ENCODE measurements around the gene HS3ST4.

The HS3ST4 gene

DNA sequence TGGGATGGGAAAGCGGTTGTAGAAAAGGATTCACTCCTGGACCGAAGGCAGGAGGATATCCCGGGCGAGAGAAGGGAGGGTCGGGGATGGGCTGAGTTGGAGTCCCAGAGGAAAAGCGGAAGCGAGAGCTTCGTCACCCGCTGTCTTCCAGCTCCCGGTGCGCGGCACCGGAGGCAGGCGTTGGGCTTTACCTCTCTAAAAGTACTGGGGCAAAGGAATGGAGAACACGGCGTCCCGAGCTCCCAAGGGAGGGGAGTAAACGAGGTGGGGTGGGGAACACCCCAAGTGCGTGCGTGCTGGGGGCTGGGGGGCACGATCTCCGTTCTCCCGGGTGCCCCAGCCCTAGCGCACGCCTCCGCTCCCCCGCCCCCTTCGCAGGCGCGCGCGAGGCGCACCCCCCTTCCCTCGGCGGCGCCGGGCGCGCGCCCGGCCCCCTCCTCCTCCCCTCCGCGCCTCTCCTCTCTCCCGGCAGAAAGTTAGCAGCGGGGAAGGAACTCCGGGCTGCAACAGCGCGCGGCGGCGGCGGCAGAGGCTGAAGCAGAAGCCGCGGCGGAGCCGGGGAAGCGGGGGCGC, at the start of gene HS3ST4:
Gene HS3ST4, plus strand, starts transcription at position 441 of the 573 bp plus-strand sequence.
- Histone ChIP-seq H3K4me2 (ENCODE audit: low read length) (peak within 1 kb of the TSS; percentile 53), H3K9ac (no peak within 1 kb of the TSS), H3K4me1 (peaks cover 10% of the 10 kb centered on the region), H3K4me3 (ENCODE audit: low read depth, low read length) (peak within 1 kb of the TSS; percentile 42), H3K27ac (peak within 1 kb of the TSS; percentile 34), H2AFZ (peak within 1 kb of the TSS; percentile 74), H3K36me3 (ENCODE audit: control insufficient read depth, insufficient read depth, low read length) (no peaks in the 10 kb centered on the region), H3K79me2 (no peaks in the 10 kb centered on the region), H3K27me3 (ENCODE audit: control insufficient read depth, insufficient read depth, low read length) (no peaks in the 10 kb centered on the region), H3K9me3 (ENCODE audit: control insufficient read depth, low read length) (no peaks in the 10 kb centered on the region)
- TF ChIP-seq, protein P1, sequence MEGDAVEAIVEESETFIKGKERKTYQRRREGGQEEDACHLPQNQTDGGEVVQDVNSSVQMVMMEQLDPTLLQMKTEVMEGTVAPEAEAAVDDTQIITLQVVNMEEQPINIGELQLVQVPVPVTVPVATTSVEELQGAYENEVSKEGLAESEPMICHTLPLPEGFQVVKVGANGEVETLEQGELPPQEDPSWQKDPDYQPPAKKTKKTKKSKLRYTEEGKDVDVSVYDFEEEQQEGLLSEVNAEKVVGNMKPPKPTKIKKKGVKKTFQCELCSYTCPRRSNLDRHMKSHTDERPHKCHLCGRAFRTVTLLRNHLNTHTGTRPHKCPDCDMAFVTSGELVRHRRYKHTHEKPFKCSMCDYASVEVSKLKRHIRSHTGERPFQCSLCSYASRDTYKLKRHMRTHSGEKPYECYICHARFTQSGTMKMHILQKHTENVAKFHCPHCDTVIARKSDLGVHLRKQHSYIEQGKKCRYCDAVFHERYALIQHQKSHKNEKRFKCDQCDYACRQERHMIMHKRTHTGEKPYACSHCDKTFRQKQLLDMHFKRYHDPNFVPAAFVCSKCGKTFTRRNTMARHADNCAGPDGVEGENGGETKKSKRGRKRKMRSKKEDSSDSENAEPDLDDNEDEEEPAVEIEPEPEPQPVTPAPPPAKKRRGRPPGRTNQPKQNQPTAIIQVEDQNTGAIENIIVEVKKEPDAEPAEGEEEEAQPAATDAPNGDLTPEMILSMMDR (IDR thresholded peaks at IDR 0.05), result no peak

DNA sequence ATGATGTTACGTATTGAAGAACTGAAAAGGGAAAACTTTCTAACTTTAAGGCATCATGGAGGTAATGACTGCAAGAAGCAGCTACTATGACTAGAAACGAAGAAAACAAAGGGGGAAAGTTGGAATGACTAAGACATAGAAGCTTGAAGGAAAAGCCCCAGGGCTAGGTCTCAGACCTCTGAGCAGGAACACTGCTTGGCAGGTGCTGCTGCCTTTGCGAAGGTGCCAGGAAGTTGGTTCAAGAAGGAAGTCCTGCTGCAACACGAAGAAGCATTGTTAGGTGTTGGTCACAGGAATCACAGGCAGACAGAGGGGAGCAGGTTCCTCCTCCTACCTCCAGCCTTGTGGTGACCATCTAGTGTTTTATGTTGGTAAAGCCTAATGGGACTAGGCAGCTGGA, 48.1 kb upstream of the HS3ST4 start:
- H3K4me1 ChIP-seq, result peaks cover 3% of the 10 kb centered on the region
- H3K27ac ChIP-seq, result no peak overlapping the region
- no peaks in the 10 kb centered on the region for H3K36me3 ChIP-seq (ENCODE audit: control insufficient read depth, insufficient read depth, low read length)
- H2AFZ ChIP-seq, result no peak overlapping the region
- H3K4me3 ChIP-seq (ENCODE audit: low read depth, low read length), result no peak overlapping the region
- TF ChIP-seq, protein P1 (IDR thresholded peaks at IDR 0.05), result no peak
- H3K79me2 ChIP-seq, result no peaks in the 10 kb centered on the region
- no peaks in the 10 kb centered on the region for H3K27me3 ChIP-seq (ENCODE audit: control insufficient read depth, insufficient read depth, low read length)
- no peak overlapping the region for H3K4me2 ChIP-seq (ENCODE audit: low read length)
- no peak overlapping the region for H3K9ac ChIP-seq
- H3K9me3 ChIP-seq (ENCODE audit: control insufficient read depth, low read length), result no peaks in the 10 kb centered on the region

DNA sequence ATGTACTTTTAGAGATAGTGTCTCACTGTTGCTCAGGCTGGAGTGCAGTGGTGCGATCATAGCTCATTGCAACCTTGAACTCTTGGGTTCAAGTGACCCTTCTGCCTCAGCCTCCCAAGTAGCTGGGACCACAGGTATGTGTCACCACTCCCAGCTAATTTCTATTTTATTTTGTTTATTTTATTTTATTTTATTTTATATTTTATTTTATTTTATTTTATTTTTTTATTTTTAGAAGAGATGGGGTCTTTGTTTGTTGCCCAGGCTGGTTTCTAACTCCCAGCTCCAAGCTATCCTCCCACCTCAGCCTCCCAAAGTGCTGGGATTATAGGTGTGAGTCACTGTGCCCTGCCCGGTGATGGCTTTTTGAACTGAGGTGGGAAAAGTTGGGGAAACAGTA, 35.1 kb upstream of the HS3ST4 start:
- Histone ChIP-seq H3K9me3 (ENCODE audit: control insufficient read depth, low read length) (no peaks in the 10 kb centered on the region), H3K79me2 (no peaks in the 10 kb centered on the region), H3K36me3 (ENCODE audit: control insufficient read depth, insufficient read depth, low read length) (no peaks in the 10 kb centered on the region), H3K9ac (no peak overlapping the region), H3K27me3 (ENCODE audit: control insufficient read depth, insufficient read depth, low read length) (no peaks in the 10 kb centered on the region), H3K4me1 (no peaks in the 10 kb centered on the region), H3K27ac (no peak overlapping the region), H3K4me3 (ENCODE audit: low read depth, low read length) (no peak overlapping the region), H2AFZ (no peak overlapping the region), H3K4me2 (ENCODE audit: low read length) (no peak overlapping the region)
- TF ChIP-seq, protein P1 (IDR thresholded peaks at IDR 0.05), result no peak

DNA sequence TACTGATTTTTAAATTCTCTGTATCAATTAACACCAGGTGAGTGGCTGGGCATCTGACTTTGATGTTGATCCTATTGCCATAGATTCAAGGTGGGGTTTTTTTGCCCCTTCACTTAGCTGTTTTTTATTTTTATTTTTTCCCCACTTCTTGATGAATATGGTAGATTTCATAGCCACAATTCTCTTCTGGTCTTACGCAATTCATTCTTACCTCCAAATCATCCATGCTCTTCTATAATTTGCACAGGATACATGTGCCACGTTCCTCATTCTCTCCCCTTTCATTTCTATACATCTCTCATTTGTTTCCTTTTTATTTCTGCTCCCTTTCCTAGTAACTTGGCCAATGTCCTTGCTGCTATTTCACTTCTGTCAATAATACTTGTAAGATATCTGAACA, 14.9 kb upstream of the HS3ST4 start:
- TF ChIP-seq, protein P1 (IDR thresholded peaks at IDR 0.05), result no peak
- Histone ChIP-seq H3K79me2 (no peaks in the 10 kb centered on the region), H3K9me3 (ENCODE audit: control insufficient read depth, low read length) (no peaks in the 10 kb centered on the region), H3K36me3 (ENCODE audit: control insufficient read depth, insufficient read depth, low read length) (no peaks in the 10 kb centered on the region), H3K27me3 (ENCODE audit: control insufficient read depth, insufficient read depth, low read length) (no peaks in the 10 kb centered on the region), H3K4me3 (ENCODE audit: low read depth, low read length) (no peak overlapping the region), H3K27ac (no peak overlapping the region), H3K4me2 (ENCODE audit: low read length) (no peak overlapping the region), H2AFZ (no peak overlapping the region), H3K4me1 (no peaks in the 10 kb centered on the region), H3K9ac (no peak overlapping the region)

DNA sequence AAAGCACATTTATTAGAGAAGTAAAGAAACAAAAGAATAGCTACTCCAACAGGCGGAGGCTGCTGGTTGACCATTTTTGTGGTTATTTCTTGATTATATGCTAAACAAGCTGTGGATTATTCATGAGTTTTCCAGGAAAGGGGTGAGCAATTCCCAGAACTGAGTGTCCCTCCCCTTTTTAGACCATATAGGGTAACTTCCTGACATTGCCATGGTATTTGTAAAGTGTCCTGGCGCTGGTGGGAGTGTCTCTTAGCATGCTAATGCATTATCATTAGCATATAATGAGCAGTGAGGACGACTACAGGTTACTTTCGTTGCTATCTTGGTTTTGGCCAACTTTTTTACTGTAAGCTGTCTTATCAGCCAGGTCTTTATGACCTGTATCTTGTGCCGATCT, 12.2 kb upstream of the HS3ST4 start:
- Histone ChIP-seq H3K9ac (no peak overlapping the region), H3K27ac (no peak overlapping the region), H3K4me1 (no peaks in the 10 kb centered on the region), H3K9me3 (ENCODE audit: control insufficient read depth, low read length) (no peaks in the 10 kb centered on the region), H2AFZ (no peak overlapping the region), H3K36me3 (ENCODE audit: control insufficient read depth, insufficient read depth, low read length) (no peaks in the 10 kb centered on the region), H3K79me2 (no peaks in the 10 kb centered on the region), H3K4me3 (ENCODE audit: low read depth, low read length) (no peak overlapping the region), H3K4me2 (ENCODE audit: low read length) (no peak overlapping the region), H3K27me3 (ENCODE audit: control insufficient read depth, insufficient read depth, low read length) (no peaks in the 10 kb centered on the region)
- TF ChIP-seq, protein P1 (IDR thresholded peaks at IDR 0.05), result no peak
